GM21825 (cell line): ENCODE results near the gene MEF2A.
"Not testable (repeated sequence)": the region's sequence is repeated elsewhere in the genome, so short reads cannot be mapped to it uniquely, and the experiment has no call there.

Source experiments
- ATAC-seq: cut with Tn5 transposase; IDR thresholded peaks from one replicate; pipeline ENCODE4 v1.9.1; 2021; ENCODE audit warnings: mild to moderate bottlenecking, moderate library complexity; ENCODE audit not compliant: unreplicated experiment

Gene MEF2A

DNA sequence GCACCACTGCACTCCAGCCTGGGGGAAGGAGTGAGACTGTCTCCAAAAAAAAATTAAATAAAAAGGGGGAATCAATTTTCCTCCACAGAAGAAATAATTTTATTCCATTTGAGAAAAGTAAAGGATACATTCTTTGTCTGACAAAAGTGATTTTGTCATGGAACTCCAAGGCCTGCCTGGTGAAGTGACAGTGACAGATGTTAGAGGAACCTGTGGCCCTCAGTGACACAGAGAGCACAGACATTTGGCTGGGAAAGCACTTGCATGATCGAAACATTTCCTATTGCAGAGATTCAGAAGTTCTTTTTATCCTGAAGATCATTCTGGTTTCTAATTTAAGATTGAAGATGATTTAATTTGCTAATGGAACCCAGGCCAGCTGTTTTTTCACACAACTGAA lies 161.5 kb downstream of the MEF2A start:
- no peak for ATAC-seq

DNA sequence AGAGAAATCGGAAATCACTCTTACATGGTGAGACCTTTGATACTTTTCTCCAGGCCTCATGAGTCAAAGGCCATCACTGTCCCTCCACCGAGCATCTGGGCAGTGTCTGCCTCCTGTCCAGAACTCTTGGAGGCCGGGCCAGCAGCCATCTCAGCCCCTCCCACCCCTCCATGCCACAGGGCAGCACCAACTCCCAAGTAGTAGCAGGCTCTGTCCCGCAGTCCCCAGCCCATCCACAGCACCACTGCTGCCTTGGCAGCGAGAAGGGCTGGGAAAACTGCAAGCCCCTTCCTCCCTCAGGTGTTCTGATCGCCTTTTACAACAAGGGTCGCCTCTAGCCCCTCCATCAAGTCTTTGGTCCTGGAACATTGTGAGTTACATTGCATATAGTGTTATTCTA lies 161.9 kb downstream of the MEF2A start:
- ATAC-seq, result no peak

DNA sequence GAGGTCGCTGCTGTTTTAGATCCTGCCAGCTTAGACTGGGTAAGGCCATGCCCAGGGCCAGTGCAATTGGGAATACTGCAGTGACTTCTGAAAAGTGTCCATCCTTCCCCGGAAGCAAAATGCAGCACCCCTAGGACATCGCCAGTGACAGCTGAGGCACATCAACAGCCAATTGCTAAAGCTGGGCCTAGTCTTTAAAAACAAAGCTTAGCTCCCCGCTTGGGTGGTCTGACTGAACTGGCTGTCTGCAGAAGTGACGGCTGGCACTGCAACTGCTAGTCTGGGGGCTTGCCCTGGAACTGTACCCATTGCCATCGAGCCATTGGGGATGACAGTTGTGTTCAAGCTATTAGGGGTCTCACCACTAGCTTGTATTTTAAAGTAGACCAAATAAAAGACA lies 163.1 kb downstream of the MEF2A start:
- no peak for ATAC-seq

DNA sequence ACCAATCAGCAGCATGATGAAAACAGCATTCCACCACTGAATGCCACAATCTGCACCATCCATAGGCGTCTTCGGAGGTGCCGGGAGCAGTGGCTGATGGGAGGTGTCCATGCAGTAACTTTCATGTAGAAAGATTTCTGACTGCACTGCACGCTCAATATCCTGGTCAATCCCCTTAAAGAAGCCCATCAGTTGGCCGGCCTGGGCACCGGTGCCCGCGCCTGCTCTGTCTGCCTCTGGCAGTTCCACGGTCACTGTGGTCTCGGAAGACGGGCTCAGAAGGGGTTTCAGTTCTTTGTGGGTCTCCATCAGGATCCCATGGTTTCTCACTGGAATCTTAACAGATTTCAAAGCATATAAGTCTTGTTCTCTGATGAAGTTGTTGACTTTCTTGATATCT lies 163.5 kb downstream of the MEF2A start:
- no peak for ATAC-seq

DNA sequence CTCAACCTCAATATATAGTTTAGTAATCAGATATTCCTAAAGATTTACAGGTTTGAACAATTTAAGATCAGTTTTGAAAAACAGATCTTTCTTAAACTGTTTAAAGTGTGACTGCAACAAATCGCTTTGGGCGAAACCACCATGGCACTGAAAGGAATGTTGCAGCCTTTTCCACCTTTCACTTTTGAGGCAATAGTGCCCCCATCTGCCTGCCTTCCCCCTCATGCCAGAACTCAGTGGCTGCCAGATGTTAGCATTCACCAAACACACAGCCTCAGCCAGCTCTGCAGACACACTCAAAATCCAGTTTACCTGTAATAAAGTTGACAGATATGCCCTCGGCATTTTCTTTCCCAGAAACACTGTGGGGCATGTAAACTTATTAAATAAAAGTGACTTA lies 164.1 kb downstream of the MEF2A start:
- no peak for ATAC-seq

DNA sequence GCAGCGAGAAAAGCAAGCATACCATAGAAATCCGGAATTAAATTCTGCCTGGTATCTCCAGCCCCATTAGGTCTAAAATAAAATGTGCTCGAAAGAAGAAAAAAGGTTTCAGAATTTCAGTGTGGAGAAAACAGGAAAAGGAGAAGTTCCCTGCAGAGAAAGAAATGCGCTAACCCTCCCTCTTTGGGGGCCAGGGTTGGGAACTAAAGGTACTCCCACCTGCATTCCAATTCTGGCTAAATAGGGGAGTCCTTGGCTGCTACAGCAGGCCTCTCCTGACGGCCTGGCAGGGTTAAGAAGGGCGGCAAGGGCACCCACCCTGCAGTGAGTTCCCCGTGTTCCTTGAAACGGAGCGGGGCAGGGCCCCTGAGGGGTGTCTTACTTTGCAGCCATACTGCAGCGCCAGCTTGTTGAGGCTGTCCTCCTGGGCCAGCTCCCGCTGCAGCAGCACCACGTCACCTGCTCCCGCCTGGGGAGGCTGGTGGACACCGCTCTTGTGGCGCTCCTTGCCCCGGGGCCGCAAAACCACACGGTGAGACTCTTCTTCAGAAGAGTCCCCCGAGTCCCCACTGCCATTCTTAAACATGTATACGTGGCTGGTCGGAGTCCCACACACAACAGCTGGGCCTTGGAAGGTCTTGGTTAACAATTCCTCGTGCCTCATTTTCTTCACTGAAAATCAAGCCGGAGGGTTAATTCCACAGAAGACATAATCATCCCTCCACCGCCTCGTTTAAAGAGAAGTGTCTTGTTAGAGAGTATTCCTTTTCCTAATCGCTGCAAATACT lies 165.7 kb downstream of the MEF2A start:
- ATAC-seq, result no peak

DNA sequence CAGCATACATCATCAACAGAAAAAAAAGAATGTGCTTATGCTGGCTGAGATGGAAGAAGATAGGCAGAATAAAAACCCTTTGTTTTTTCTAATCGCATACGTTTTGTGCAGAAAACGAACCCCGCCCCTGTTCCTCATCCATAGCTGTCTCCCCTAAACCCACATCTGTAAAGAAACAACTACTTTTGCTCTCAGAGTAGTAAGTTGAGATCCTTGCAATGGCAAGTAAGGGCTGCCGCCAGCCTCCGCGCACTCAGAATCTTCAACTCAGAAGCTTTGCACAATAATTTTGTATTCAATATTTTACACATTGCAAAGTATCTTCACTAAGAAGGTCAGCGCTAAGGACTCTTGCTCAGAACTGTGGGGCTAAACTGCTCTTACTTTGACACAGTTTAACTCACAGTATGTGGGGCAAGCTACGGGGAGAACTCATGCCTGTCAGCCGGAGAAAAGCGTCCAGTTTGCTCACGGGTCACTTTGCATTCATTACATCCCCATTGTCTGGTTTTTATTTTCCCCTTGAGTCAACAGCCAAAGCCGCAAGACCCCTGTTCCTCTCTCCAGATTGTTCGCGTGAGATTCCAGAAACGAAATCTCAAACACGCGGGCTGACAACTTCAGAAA lies 166.5 kb downstream of the MEF2A start:
- ATAC-seq, result no peak

DNA sequence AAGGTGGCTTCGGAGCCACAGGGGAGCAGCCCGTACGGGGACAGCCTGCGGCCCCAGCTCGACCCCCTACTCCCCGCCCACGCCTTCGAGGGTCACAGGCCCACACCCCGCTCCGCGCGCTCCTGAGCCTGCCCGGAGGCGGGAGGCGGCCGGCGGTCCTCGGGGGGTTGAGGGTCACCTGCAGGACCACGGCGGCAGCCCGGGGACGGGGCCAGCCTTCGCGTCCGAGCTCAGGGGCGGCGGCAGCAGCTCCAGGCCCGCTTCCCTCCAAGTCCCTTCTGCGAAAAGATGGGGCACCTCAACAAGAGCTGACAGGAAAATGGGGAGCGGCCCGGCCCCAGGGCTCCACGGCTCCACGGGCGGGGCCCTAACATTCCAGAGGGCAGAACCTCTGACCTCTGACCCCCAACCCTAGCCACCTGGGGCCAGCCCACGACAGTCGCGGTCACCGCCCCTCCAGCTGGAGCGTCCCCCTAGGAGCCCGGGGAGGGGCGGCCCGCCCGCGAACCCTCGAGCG lies 167.0 kb downstream of the MEF2A start:
- peak; percentile 32 for ATAC-seq

DNA sequence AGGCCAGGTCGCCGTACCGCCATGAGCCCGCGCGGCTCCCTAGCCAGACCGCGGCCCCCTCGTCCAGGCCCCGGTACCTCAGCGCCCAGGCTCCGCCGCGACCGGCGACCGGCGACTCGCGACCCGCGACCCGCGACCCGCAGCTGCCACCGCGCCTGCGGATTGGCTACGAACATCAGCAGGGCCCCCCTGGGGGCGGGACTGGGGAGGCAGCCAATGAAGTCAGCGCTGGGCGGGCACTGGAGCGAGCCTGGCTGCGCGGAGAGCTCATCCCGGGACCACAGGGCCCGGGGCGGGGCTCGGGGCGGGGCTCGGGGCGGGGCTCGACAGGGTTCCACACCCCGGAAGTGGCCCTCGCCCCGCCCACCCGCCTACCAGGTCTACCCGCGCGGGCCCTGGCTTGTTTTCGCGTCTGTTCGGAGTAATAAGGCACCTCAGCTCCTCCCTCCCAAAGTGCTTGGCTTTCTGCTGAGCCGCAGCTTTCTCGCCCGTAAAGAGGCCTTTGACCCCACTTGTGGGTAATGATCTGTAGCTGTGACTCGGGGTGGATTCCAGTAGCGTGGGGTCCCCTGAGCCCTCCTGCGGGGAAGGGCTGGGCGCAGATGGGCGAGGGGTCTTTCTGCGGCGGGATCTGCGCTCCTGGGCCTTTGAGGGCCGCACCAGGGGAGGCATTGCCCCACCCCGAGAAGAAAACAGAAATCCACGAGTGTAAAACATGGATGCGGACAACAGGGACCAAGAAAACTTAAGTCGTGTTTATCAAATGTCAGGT lies 167.7 kb downstream of the MEF2A start, which contains the start of gene LYSMD4:
TSS of gene LYSMD4 (minus strand) at position 170 of the 772 bp plus-strand sequence. CDS start 1,438 bp downstream, outside the sequence.
- peak; percentile 99 for ATAC-seq

DNA sequence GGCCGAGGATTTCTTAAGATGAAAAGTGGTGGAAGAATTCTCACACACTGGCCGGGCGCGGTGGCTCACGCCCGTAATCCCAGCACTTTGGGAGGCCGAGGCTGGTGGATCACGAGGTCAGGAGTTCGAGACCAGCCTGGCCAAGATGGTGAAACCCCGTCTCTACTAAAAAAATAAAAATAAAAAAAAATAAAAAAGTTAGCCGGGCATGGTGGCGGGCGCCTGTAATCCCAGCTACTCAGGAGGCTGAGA lies 168.2 kb downstream of the MEF2A start:
- not testable (repeated sequence) for ATAC-seq

DNA sequence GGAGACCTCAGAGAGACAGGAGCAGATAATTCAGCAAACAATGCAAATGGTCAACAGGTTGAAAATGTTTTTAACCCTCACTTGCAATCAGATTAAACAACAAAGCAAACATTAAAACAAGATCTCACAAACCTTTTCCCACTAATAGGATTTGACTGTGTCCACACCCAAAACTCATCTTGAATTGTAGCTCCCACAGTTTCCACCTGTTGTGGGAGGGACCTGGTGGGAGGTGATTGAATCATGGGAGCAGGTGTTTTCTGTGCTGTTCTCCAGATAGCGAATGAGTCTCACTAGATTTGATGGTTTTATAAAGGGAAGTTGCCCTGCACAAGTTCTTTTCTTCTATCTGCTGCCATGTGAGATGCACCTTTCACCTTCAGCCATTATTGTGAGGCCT lies 168.8 kb downstream of the MEF2A start:
- ATAC-seq, result no peak

DNA sequence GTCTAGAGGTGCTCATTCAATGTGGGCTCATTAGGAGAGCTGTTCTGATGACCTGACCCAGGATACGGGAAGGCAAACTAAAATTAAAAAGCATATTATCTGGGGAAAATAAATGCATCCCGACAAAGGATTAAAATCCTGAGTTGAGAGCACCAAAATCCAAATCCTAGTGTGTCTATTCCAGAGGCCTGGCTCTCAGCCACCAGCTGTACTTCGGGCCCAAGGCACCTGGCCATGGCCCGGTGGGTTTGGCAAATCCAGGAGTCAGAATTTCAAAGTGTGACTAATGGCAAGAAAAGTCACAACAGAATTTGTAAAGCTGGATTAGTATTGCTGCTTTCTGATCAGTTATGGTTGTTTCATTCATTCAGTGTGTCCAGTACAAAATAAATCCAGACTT lies 170.1 kb downstream of the MEF2A start:
- no peak for ATAC-seq

DNA sequence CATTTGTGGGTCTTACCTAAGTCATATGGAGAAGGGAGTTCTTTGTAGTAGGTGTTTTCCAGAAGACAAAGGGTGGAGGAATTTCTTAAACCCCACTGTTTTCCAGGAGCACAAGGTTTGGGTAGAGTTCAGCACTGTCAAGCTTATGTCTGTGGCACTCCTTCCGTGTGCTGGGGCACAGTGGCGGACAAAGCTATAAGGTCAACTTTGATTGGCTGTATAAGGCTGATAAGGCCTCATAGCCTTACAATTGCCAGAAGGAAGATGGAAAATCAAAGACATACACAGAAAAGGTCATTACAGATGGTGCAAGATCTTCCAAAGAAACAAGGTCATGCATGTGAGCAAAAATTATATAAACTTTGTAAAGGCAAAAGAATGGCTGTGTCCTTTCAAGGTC lies 170.9 kb downstream of the MEF2A start:
- no peak for ATAC-seq

DNA sequence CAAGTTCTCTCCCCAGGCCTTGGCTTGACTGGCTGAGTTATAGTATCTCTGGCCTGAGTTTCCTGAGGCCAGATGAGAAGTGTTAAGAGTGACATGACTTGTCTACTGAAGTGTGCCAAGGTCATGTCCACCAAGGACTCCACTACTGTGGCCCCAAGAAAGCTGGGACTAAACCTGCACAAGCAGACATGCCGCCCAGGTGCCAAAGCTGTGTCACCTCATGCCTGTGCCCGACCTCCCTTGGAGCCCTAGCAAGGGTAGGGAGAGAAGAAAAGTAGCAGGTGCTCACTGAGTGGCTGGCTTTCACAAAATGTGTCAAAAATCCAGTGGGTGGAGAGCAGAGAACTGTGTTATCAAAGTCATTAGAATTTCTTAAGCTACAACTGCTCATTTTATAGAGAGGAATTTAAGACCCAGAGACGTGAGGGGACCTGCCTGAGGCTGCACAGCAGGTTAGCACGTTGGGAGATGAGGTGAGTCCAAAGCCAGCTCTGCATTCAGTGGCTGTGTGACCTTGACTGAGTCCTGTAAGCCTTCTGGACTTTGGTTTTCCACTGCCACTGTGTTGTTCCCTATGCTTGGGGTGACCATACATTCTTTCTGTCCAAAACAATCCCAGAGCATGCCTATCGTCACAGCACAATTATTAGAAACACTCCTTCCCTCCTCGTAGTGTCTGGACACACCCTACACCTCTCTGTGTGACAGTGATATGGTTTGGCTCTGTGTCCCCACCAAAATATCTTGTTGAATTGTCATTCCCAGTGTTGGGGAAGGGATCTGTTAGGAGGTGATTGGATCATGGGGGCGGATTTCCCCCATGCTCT lies 172.4 kb downstream of the MEF2A start:
- no peak for ATAC-seq

DNA sequence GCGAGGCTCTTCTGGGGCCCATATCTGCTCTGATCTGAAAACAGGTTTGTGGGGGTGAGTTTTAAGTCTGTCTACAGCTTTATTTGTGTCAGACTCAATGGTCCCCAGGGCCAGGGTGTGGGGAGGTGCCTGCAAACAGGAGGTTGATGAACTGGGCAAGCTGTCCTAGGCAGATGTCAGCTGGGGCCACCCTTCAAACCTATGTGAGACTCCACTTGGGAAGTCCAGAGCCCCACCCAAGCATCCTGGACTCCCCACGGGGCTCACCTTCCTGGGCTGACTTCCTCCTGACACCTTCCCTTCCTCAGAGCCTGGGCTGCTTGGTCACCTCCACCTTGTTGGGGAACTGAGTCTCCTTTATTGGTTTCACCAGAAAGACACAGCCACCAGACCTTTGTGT lies 176.1 kb downstream of the MEF2A start:
- ATAC-seq, result no peak

DNA sequence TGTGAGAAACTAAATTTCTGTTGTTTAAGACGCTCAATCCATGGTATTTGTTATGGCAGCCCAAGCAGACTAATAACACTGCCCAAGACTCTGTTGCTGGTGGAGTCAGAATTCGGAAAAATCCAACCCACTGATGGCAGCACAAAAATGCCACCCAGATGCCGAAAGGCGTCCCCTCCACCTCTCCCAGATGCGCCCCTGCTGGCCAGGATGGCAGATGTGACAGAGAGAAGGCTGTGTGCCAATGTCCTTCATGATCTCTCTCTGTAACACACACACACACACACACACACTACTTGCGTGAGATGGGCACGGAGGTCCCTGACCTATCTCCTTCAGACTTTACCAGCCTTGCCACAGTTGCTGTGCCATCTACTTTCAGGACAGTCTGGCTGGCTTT lies 178.4 kb downstream of the MEF2A start:
- no peak for ATAC-seq

DNA sequence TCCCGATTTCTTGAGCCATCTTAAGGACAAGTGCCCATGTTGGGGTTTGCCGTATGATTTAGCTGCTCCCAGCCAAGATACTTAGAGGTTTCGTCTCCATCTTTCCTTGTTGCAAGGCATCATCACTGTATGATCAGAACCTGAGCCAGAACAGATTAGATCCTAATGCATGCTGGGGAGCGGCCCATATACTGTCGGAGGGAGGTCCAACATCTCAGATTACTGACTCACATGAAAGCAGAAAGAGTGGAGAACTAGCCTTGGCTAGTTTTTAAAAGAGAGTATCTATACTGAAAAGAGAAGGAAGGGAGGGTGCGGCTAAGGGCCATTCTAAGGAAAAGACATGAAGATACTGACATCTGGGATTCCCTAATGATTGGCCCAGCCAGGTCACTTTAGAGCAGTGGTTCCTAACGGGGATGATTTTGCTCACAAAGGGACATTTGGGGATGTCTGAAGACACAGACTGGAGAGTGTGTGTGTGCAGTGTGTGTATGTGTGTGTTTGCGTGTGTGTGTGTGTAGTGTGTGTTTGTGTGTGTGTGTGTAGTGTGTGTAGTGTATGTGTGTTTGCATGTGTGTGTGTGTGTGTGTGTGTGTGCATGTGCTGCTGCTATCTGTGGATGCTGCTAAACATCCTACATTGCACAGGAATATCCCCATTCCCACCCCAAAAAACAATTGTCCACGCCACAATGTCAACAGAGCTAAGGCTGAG lies 179.7 kb downstream of the MEF2A start:
- ATAC-seq, result no peak

DNA sequence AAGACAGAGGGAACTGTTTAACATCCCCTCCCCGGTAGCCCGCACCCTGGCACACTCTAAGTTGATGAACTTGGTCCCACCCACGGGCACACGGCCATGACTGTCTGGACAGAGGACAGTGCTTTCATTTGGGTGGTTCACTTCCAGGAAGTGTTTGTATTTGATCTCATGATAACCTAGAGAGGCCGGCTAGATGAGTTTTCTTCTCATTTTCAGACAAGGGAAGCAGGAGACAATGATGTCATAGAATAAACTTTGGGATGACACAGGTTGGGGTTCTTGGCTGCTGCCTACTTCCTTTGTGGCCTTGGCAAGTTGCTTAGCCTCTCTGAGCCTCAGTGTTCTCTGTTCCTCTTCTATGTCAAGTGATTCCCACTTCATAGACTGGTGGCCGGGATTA lies 183.6 kb downstream of the MEF2A start:
- no peak for ATAC-seq

DNA sequence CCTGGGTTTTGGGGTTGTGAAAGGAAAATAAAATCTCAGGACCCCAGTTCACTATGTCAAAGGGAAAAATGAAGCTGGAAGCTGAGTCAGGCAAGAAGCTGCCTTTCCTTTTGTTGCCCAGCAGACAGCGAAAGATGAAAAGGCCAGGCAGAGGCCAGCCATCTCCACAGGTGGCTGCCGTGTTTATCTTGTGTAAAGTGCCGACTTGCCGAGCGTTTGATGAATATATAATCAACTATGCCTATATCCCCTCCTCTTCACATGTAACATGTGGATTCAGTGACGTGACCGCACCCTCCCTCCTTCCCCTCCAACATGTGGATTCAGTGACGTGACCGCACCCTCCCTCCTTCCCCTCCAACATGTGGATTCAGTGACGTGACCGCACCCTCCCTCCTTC lies 184.5 kb downstream of the MEF2A start:
- ATAC-seq, result not testable (repeated sequence)

DNA sequence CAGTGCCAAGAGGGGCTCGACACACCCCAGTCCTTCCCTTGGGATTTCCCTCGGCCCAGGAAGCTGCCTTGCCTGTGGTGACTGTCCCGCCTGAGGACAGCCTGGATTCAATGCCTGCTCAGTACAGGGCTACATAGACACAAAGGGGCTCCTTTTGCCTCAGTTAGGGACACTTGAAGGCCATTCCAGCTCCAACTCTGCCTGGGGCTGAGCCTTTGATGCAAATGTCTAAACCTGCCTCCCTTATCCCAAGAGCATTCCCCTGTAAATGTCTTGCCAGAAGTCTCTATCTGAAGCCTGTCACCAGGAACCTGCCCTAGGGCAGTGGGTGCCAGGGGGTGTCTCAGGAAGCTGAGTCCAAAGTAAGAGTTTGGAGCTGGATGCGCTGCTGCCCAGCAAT lies 186.8 kb downstream of the MEF2A start:
- ATAC-seq, result no peak
